Measurements from ENCODE around the gene MYT1.

MYT1 gene

GRCh38 chr20:64163776-64164122 lies 503 bp upstream of the MYT1 start:
- no peak overlapping the region for H3K4me3 ChIP-seq (ENCODE audit: low read length)
- no peak for TF ChIP-seq CTCF (IDR thresholded peaks at IDR 0.05; ENCODE audit: insufficient read depth, low read depth, low read length, missing control alignments)
- no peak for DNase-seq (ENCODE audit: low read depth)

- no peak overlapping the region for H3K4me3 ChIP-seq (ENCODE audit: low read length)
- no peak for DNase-seq (ENCODE audit: low read depth)
- TF ChIP-seq CTCF (IDR thresholded peaks at IDR 0.05; ENCODE audit: insufficient read depth, low read depth, low read length, missing control alignments) = no peak
These were observed 1.8 kb downstream of the MYT1 start for GRCh38 chr20:64165866-64166600.

- no peak overlapping the region for H3K4me3 ChIP-seq (ENCODE audit: low read length)
- no peak for TF ChIP-seq CTCF (IDR thresholded peaks at IDR 0.05; ENCODE audit: insufficient read depth, low read depth, low read length, missing control alignments)
- no peak for DNase-seq (ENCODE audit: low read depth)
These were observed 2.7 kb downstream of the MYT1 start for GRCh38 chr20:64166721-64167615.

DNA sequence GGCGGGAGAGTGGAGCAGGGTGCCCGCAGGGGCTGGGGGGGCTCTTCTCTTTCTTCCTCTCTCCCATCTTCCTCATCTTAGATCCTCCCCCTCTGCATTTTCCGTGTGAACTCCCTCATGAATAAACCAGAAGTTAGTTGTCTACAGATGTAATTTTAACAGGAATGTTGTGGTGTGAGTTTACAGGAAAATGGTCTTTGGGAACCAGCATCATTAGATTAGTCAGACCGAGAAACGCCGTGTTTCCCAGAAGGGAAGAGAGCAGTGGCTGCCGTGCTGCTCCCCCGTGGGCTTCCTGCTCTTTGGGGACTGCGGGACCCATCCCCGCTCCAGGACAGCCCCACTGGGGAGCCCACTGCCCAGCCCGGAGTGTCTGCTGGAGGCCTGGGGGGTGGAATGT lies 3.4 kb downstream of the MYT1 start:
- no peak for TF ChIP-seq CTCF (IDR thresholded peaks at IDR 0.05; ENCODE audit: insufficient read depth, low read depth, low read length, missing control alignments)
- DNase-seq (ENCODE audit: low read depth) = no peak
- no peak overlapping the region for H3K4me3 ChIP-seq (ENCODE audit: low read length)

DNA sequence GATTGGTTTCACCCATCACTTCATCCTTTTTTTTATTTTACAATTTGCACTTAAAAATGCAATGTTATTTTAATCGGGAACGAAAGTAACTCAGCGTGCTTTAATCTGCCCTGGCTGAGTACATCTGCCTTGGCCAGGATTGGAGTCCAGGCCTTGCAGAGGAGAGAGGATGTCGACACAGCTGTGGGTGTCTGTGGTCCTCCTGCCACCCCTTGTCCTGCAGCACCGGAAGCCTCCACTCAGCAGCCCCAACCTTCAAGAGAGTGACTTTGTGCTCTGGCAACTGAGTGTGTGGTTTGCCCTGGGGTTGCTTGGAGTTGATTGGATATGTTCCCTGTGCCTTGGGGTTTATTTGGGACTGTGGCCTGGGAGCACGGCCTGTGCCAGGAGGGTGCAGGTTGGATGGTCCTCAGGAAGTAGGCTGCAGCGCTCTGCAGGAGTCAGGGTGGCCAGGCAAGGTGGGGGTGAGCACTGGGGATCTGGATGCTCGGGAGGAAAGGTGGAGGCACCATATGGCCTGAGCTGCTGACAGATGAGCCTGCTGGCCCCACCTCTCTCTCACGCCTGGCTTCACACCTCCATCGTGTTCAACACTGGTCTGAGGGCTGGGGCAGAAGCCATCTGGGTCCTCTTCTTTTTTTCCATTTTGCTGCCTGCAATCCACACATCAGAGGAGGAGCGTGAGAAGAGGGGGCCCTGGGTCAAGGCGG lies 4.3 kb downstream of the MYT1 start:
- no peak overlapping the region for H3K4me3 ChIP-seq (ENCODE audit: low read length)
- no peak for TF ChIP-seq CTCF (IDR thresholded peaks at IDR 0.05; ENCODE audit: insufficient read depth, low read depth, low read length, missing control alignments)
- DNase-seq (ENCODE audit: low read depth) = no peak

DNA sequence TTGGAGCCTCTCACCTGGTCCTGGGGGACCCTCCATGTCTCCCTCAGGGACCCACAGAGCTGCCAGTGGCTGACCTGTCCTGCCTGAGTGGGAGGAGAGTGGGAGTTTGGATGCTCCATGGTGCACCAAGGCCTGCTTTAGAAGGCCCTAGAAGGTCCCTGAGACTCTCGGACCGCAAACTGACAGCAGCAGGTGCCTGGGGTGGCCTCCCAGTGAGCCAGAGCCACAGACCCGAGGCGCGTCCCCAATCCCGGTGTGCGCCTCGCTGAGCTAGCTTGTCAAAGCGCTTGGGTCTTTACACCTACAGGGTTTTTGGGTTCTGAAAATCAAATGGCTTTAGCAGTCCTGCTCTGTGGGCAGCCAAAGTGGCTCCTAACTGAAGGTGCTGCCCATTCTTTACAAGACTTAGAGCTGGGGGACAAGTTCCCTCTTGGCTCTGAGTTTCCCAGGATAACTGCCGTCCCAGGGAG lies 4.9 kb downstream of the MYT1 start:
- TF ChIP-seq CTCF (IDR thresholded peaks at IDR 0.05; ENCODE audit: insufficient read depth, low read depth, low read length, missing control alignments) = no peak
- no peak overlapping the region for H3K4me3 ChIP-seq (ENCODE audit: low read length)
- DNase-seq (ENCODE audit: low read depth) = no peak
